ENCODE data around the gene RPAP3. TPM values are rescaled to one million over a fixed set of nuclear protein-coding genes. Genes with fewer than 3 reads are reported as not detected.

RPAP3 gene
- total RNA-seq, 3 donors from 2014 or later = 11.4 to 25.0 (median 18.7) TPM

DNA sequence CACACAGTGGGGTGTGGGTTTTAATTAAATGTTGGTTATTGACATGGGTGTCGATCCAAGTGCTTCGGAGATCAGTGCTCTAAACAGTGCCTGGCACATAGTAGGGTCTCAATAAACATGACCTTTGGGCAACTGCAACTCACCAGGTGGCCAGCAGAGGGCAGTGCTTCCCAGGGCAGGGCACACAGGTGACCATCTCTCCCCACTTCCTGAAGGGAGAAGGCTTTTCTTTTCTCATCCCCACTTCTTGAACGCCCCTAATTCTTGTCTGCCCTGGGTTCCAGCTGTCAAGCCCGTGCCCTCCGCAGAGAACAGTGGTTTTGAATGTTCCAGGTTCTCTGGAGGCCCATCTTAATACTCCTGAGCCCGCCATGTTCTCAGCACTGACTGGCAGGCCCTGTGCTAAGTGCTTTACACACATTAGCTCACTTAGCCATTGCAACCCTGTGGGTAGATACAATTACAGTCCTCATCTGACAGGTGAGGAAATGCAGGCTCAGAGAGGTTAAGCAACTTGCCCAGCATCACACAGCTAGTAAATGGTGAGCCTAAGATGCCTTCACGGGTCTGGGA is 36.5 kb upstream of the RPAP3 start:
- Histone ChIP-seq H3K4me1 (peaks cover 0 to 17% of the 10 kb centered on the region in 2 donors), H3K4me3 (no peak overlapping the region), H3K36me3 (no peaks in the 10 kb centered on the region), H3K9me3 (no peaks in the 10 kb centered on the region), H3K27ac (no peak overlapping the region), H3K27me3 (no peaks in the 10 kb centered on the region)
- TF ChIP-seq POLR2A (IDR thresholded peaks at IDR 0.05) (no peak), POLR2AphosphoS5 (IDR thresholded peaks at IDR 0.05) (peak in 1 of 3 donors; percentile 10)
- TF ChIP-seq, protein P1, sequence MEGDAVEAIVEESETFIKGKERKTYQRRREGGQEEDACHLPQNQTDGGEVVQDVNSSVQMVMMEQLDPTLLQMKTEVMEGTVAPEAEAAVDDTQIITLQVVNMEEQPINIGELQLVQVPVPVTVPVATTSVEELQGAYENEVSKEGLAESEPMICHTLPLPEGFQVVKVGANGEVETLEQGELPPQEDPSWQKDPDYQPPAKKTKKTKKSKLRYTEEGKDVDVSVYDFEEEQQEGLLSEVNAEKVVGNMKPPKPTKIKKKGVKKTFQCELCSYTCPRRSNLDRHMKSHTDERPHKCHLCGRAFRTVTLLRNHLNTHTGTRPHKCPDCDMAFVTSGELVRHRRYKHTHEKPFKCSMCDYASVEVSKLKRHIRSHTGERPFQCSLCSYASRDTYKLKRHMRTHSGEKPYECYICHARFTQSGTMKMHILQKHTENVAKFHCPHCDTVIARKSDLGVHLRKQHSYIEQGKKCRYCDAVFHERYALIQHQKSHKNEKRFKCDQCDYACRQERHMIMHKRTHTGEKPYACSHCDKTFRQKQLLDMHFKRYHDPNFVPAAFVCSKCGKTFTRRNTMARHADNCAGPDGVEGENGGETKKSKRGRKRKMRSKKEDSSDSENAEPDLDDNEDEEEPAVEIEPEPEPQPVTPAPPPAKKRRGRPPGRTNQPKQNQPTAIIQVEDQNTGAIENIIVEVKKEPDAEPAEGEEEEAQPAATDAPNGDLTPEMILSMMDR (IDR thresholded peaks at IDR 0.05) = peak; percentile 93 to 99 (median 94)
- peak in 1 of 2 donors; percentile 68 for DNase-seq (ENCODE audit: low spot score in 2 of 2)
- intact Hi-C loops (cut with DNase I; ENCODE audit: low total_unique reads) = loop anchor here (5.0 kb wide), 1 partner anchor 40 kb away; no protein-coding TSS in a partner anchor

DNA sequence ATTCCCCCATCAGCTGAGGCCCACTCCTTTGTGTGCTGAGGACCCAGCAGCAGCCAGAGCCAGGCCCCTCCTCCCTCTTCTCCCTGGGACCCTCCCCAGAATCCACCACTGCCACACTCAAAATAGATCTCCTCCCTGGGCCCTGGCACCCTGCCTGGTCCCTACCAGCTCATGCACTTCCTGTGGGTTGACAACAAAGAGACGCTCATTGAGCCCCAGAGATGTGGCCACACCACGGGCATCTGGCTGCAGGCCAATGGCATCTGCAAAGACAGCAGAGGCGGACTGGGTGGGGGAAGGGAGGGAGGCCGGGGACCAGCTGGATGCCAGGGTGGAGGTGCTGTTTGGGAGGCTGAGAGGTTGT is 35.5 kb upstream of the RPAP3 start:
- Histone ChIP-seq H3K27me3 (no peaks in the 10 kb centered on the region), H3K4me1 (peaks cover 6 to 21% of the 10 kb centered on the region in 2 donors), H3K4me3 (no peak overlapping the region), H3K36me3 (no peaks in the 10 kb centered on the region), H3K9me3 (no peaks in the 10 kb centered on the region), H3K27ac (peak overlapping the region; percentile 11 to 62)
- TF ChIP-seq POLR2AphosphoS5 (IDR thresholded peaks at IDR 0.05) (no peak), POLR2A (IDR thresholded peaks at IDR 0.05) (no peak)
- TF ChIP-seq, protein P1 (IDR thresholded peaks at IDR 0.05) = no peak
- peak in 1 of 2 donors; percentile 85 for DNase-seq (ENCODE audit: low spot score in 2 of 2)
- intact Hi-C loops (cut with DNase I; ENCODE audit: low total_unique reads) = loop anchor here (5.0 kb wide), 1 partner anchor 41 kb away; no protein-coding TSS in a partner anchor

DNA sequence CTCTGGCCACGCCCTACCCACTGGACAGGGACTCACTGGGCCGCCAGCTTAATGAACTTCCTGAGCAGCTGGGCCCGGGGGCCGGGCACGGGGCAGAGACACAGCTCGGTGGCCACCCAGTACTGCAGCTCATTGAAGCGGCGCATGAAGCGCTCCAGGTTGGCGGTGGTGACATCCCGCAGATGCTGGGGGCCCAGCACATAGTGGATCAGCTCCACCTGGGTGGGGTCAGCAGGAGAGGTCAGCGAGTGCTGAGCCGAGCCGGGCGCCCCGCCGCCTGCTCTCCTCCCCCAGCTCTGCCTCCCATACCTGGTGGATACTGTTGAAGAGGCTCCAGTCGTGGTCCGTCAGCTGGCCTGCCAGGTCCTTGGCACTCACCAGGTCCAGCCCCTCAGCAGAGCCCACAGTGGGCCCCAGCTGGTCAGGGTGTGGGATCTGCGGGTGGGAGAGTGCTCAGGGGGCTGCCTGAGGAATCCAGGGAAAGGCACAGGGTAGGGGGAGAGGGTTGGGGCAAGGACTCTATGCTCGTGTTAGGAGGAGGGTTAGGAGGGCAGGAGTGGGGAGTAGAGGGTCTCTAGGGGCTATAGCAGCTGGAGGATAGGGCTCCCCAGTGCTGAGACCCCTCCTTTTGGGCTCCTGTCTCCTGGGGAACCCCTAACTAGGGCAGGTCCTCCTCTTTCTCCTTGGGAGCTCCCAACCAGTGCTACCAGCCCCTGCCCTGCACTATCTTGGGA is 34.9 kb upstream of the RPAP3 start:
- Histone ChIP-seq H3K27me3 (no peaks in the 10 kb centered on the region), H3K27ac (peak overlapping the region; percentile 11 to 62), H3K4me1 (peaks cover 12 to 26% of the 10 kb centered on the region in 2 donors), H3K36me3 (no peaks in the 10 kb centered on the region), H3K4me3 (no peak overlapping the region), H3K9me3 (no peaks in the 10 kb centered on the region)
- intact Hi-C loops (cut with DNase I; ENCODE audit: low total_unique reads) = loop anchor here (5.0 kb wide), 1 partner anchor 42 kb away; no protein-coding TSS in a partner anchor
- TF ChIP-seq POLR2A (IDR thresholded peaks at IDR 0.05) = no peak
- no peak for TF ChIP-seq POLR2AphosphoS5 (IDR thresholded peaks at IDR 0.05)
- TF ChIP-seq, protein P1 (IDR thresholded peaks at IDR 0.05) = no peak
- no peak for DNase-seq (ENCODE audit: low spot score in 2 of 2)

DNA sequence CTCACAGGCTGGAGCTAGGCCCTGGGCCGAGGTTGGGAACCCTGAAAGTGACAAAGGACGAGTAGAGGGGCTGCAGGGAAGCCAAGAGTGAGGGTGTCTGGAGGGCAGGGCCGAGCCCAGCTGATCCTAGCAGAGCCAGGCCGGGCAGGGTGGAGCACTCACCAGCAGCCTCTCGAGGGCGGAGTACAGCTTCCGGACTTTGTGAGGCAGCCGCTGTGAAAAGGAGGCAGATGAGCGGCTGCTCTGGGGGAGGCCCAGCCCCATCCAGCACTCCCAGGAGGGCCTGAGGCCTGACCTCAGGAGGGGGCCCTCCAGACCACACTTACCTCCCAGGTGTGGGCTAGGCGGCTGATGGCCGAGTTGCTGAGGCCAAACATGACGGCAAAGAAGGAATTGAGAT is 34.1 kb upstream of the RPAP3 start:
- TF ChIP-seq POLR2A (IDR thresholded peaks at IDR 0.05) = no peak
- no peak for TF ChIP-seq POLR2AphosphoS5 (IDR thresholded peaks at IDR 0.05)
- TF ChIP-seq, protein P1 (IDR thresholded peaks at IDR 0.05) = no peak
- DNase-seq (ENCODE audit: low spot score in 2 of 2) = no peak
- H3K4me3 ChIP-seq = no peak overlapping the region
- intact Hi-C loops (cut with DNase I; ENCODE audit: low total_unique reads) = loop anchor here (5.0 kb wide), 1 partner anchor 42 kb away; no protein-coding TSS in a partner anchor
- no peaks in the 10 kb centered on the region for H3K27me3 ChIP-seq
- no peaks in the 10 kb centered on the region for H3K9me3 ChIP-seq
- no peaks in the 10 kb centered on the region for H3K36me3 ChIP-seq
- peaks cover 13 to 29% of the 10 kb centered on the region in 2 donors for H3K4me1 ChIP-seq
- peak overlapping the region in 1 of 2 donors; percentile 62 for H3K27ac ChIP-seq

- H3K4me1 ChIP-seq = peaks cover 13 to 29% of the 10 kb centered on the region in 2 donors
These were observed 33.5 kb upstream of the RPAP3 start for GRCh38 chr12:47739297-47739696.

More at GRCh38 chr12:47739297-47739696, 33.5 kb upstream of the RPAP3 start:
- Histone ChIP-seq H3K27me3 (no peaks in the 10 kb centered on the region), H3K27ac (peak overlapping the region in 1 of 2 donors; percentile 86), H3K36me3 (no peaks in the 10 kb centered on the region), H3K4me3 (no peak overlapping the region), H3K9me3 (no peaks in the 10 kb centered on the region)
- TF ChIP-seq POLR2A (IDR thresholded peaks at IDR 0.05) (no peak), POLR2AphosphoS5 (IDR thresholded peaks at IDR 0.05) (no peak)
- TF ChIP-seq, protein P1 (IDR thresholded peaks at IDR 0.05) = no peak
- no peak for DNase-seq (ENCODE audit: low spot score in 2 of 2)
- intact Hi-C loops (cut with DNase I; ENCODE audit: low total_unique reads) = no loop called here
